Activated naive CD8-positive, alpha-beta T cell (primary cell): ENCODE results near the gene IL4I1.

Source experiments
- H3K27ac Mint-ChIP-seq: one replicate; pipeline ENCODE4 v1.8.0; 2021; ENCODE audit warnings: mixed read lengths
- H3K27me3 Mint-ChIP-seq: one replicate; pipeline ENCODE4 v1.8.0; 2021; ENCODE audit warnings: mixed read lengths
- H3K36me3 Mint-ChIP-seq: one replicate; pipeline ENCODE4 v1.8.0; 2021; ENCODE audit warnings: mixed read lengths
- H3K4me1 Mint-ChIP-seq: one replicate; pipeline ENCODE4 v1.8.0; 2021; ENCODE audit warnings: low read depth, mixed read lengths
- H3K4me3 Mint-ChIP-seq: one replicate; pipeline ENCODE4 v1.8.0; 2021; ENCODE audit warnings: mild to moderate bottlenecking, mixed read lengths
- H3K9me3 Mint-ChIP-seq: one replicate; pipeline ENCODE4 v1.8.0; 2021; ENCODE audit warnings: low read depth, mixed read lengths

The IL4I1 gene

GRCh38 chr19:49850487-49851342, 46.0 kb downstream of the IL4I1 start, which contains the start of gene PTOV1:
PTOV1 (plus strand) TSS chr19:49851159.
- H3K4me3 Mint-ChIP-seq: peak within 1 kb of the TSS; percentile 89
- no peaks in the 10 kb centered on the region for H3K27me3 Mint-ChIP-seq
- no peaks in the 10 kb centered on the region for H3K36me3 Mint-ChIP-seq
- H3K4me1 Mint-ChIP-seq: peaks cover 35% of the 10 kb centered on the region
- peaks cover 6% of the 10 kb centered on the region for H3K9me3 Mint-ChIP-seq
- H3K27ac Mint-ChIP-seq: peak within 1 kb of the TSS; percentile 92

GRCh38 chr19:49850221-49850486, 46.5 kb downstream of the IL4I1 start:
- H3K4me3 Mint-ChIP-seq: peak overlapping the region; percentile 89
- H3K9me3 Mint-ChIP-seq: peaks cover 6% of the 10 kb centered on the region
- no peak overlapping the region for H3K27ac Mint-ChIP-seq
- peaks cover 35% of the 10 kb centered on the region for H3K4me1 Mint-ChIP-seq
- H3K36me3 Mint-ChIP-seq: no peaks in the 10 kb centered on the region
- H3K27me3 Mint-ChIP-seq: no peaks in the 10 kb centered on the region

- H3K36me3 Mint-ChIP-seq: no peaks in the 10 kb centered on the region
- peak overlapping the region; percentile 89 for H3K4me3 Mint-ChIP-seq
- H3K9me3 Mint-ChIP-seq: peaks cover 6% of the 10 kb centered on the region
- peak overlapping the region; percentile 24 for H3K27ac Mint-ChIP-seq
- H3K27me3 Mint-ChIP-seq: no peaks in the 10 kb centered on the region
- H3K4me1 Mint-ChIP-seq: peaks cover 35% of the 10 kb centered on the region
Measured at GRCh38 chr19:49849433-49850220, 47.1 kb downstream of the IL4I1 start.

- peaks cover 35% of the 10 kb centered on the region for H3K4me1 Mint-ChIP-seq
- no peaks in the 10 kb centered on the region for H3K36me3 Mint-ChIP-seq
- no peaks in the 10 kb centered on the region for H3K27me3 Mint-ChIP-seq
- H3K9me3 Mint-ChIP-seq: peaks cover 6% of the 10 kb centered on the region
- H3K27ac Mint-ChIP-seq: peak overlapping the region; percentile 24
- H3K4me3 Mint-ChIP-seq: peak overlapping the region; percentile 57
Measured at GRCh38 chr19:49848938-49849337, 47.7 kb downstream of the IL4I1 start.

- peak overlapping the region; percentile 38 for H3K4me3 Mint-ChIP-seq
- H3K36me3 Mint-ChIP-seq: no peaks in the 10 kb centered on the region
- H3K4me1 Mint-ChIP-seq: peaks cover 31% of the 10 kb centered on the region
- H3K9me3 Mint-ChIP-seq: peaks cover 6% of the 10 kb centered on the region
- no peaks in the 10 kb centered on the region for H3K27me3 Mint-ChIP-seq
- no peak overlapping the region for H3K27ac Mint-ChIP-seq
Measured at GRCh38 chr19:49847731-49848696, 48.7 kb downstream of the IL4I1 start.

GRCh38 chr19:49846408-49846807, 50.3 kb downstream of the IL4I1 start:
- peaks cover 6% of the 10 kb centered on the region for H3K9me3 Mint-ChIP-seq
- no peaks in the 10 kb centered on the region for H3K36me3 Mint-ChIP-seq
- no peaks in the 10 kb centered on the region for H3K27me3 Mint-ChIP-seq
- no peak overlapping the region for H3K27ac Mint-ChIP-seq
- peaks cover 21% of the 10 kb centered on the region for H3K4me1 Mint-ChIP-seq
- no peak overlapping the region for H3K4me3 Mint-ChIP-seq

- Mint-ChIP-seq H3K4me3 (no peak overlapping the region), H3K27ac (no peak overlapping the region), H3K4me1 (peaks cover 21% of the 10 kb centered on the region), H3K9me3 (peaks cover 6% of the 10 kb centered on the region), H3K36me3 (no peaks in the 10 kb centered on the region), H3K27me3 (no peaks in the 10 kb centered on the region)
Measured at GRCh38 chr19:49845414-49845813, 51.3 kb downstream of the IL4I1 start.

GRCh38 chr19:49844138-49845095, 52.3 kb downstream of the IL4I1 start:
- Mint-ChIP-seq H3K27ac (no peak overlapping the region), H3K36me3 (peaks cover 2% of the 10 kb centered on the region), H3K4me3 (no peak overlapping the region), H3K27me3 (no peaks in the 10 kb centered on the region), H3K9me3 (peaks cover 3% of the 10 kb centered on the region), H3K4me1 (peaks cover 14% of the 10 kb centered on the region)

- H3K4me1 Mint-ChIP-seq: peaks cover 4% of the 10 kb centered on the region
- H3K27ac Mint-ChIP-seq: no peak overlapping the region
- H3K36me3 Mint-ChIP-seq: peaks cover 7% of the 10 kb centered on the region
- H3K4me3 Mint-ChIP-seq: no peak overlapping the region
- H3K9me3 Mint-ChIP-seq: no peaks in the 10 kb centered on the region
- H3K27me3 Mint-ChIP-seq: no peaks in the 10 kb centered on the region
Measured at GRCh38 chr19:49843265-49843664, 53.4 kb downstream of the IL4I1 start.

GRCh38 chr19:49840736-49841249, 55.9 kb downstream of the IL4I1 start:
- Mint-ChIP-seq H3K4me3 (no peak overlapping the region), H3K4me1 (no peaks in the 10 kb centered on the region), H3K27ac (no peak overlapping the region), H3K9me3 (no peaks in the 10 kb centered on the region), H3K36me3 (peaks cover 8% of the 10 kb centered on the region), H3K27me3 (no peaks in the 10 kb centered on the region)

GRCh38 chr19:49840321-49840720, 56.4 kb downstream of the IL4I1 start:
- no peaks in the 10 kb centered on the region for H3K4me1 Mint-ChIP-seq
- no peak overlapping the region for H3K27ac Mint-ChIP-seq
- peaks cover 8% of the 10 kb centered on the region for H3K36me3 Mint-ChIP-seq
- no peak overlapping the region for H3K4me3 Mint-ChIP-seq
- H3K9me3 Mint-ChIP-seq: no peaks in the 10 kb centered on the region
- no peaks in the 10 kb centered on the region for H3K27me3 Mint-ChIP-seq

GRCh38 chr19:49839713-49840112, 57.0 kb downstream of the IL4I1 start:
- Mint-ChIP-seq H3K36me3 (peaks cover 8% of the 10 kb centered on the region), H3K4me3 (no peak overlapping the region)

More at GRCh38 chr19:49839713-49840112, 57.0 kb downstream of the IL4I1 start:
- Mint-ChIP-seq H3K4me1 (no peaks in the 10 kb centered on the region), H3K9me3 (no peaks in the 10 kb centered on the region), H3K27me3 (no peaks in the 10 kb centered on the region), H3K27ac (no peak overlapping the region)
